Astrocyte (in vitro differentiated cells and primary cell): ENCODE results near the gene TICAM2. TPM values are rescaled to one million over a fixed set of nuclear protein-coding genes. Genes with fewer than 3 reads are reported as not detected.
A peak's percentile ranks its signal among the peaks of the same experiment; 100 is the strongest.

Source experiments
- DNase-seq: peaks from one replicate; pipeline ENCODE4 v3.0.0-alpha.2; 2010; ENCODE audit warnings: low read depth
- FAIRE-seq: peaks from 2 replicates; lab custom pipeline; 2011; peaks lifted over from hg19 to GRCh38; lab: Jason Lieb, UNC
- H2AFZ ChIP-seq: 2 replicates; pipeline ENCODE4 v1.6.0; 2012; ENCODE audit warnings: low read depth, low read length, inconsistent platforms
- H3K27ac ChIP-seq: 2 replicates; pipeline ENCODE4 v1.5.1; 2011; ENCODE audit warnings: low read depth, low read length, inconsistent platforms
- H3K27me3 ChIP-seq: 2 replicates; pipeline ENCODE4 v1.6.0; 2011; ENCODE audit warnings: low read length, inconsistent platforms; ENCODE audit not compliant: insufficient read depth
- H3K36me3 ChIP-seq: 2 replicates; pipeline ENCODE4 v1.5.1; 2011; ENCODE audit warnings: low read length, inconsistent platforms; ENCODE audit not compliant: insufficient read depth
- H3K4me1 ChIP-seq: 2 replicates; pipeline ENCODE4 v1.5.1; 2011; ENCODE audit warnings: low read length, inconsistent platforms; ENCODE audit not compliant: insufficient read depth
- H3K4me2 ChIP-seq: 2 replicates; pipeline ENCODE4 v1.6.0; 2012; ENCODE audit warnings: low read length, inconsistent platforms
- H3K4me3 ChIP-seq: 2 replicates; pipeline ENCODE4 v1.5.1; 2011; ENCODE audit warnings: low read depth, mild to moderate bottlenecking, low read length, inconsistent platforms; ENCODE audit not compliant: insufficient read depth
- H3K79me2 ChIP-seq: 2 replicates; pipeline ENCODE4 v1.6.0; 2012; ENCODE audit warnings: mild to moderate bottlenecking, low read length, inconsistent platforms; ENCODE audit not compliant: insufficient read depth
- H3K9ac ChIP-seq: 2 replicates; pipeline ENCODE4 v1.6.0; 2012; ENCODE audit warnings: mild to moderate bottlenecking, low read length, inconsistent platforms
- H3K9me3 ChIP-seq: 2 replicates; pipeline ENCODE4 v1.5.1; 2012; ENCODE audit warnings: low read depth, mild to moderate bottlenecking, low read length, inconsistent platforms; ENCODE audit not compliant: insufficient read depth
- H4K20me1 ChIP-seq: 2 replicates; pipeline ENCODE4 v1.6.0; 2012; ENCODE audit warnings: low read length, inconsistent platforms; ENCODE audit not compliant: insufficient read depth
- H3K27ac Mint-ChIP-seq: one replicate; pipeline ENCODE4 v1.8.0; 2021; ENCODE audit warnings: mild to moderate bottlenecking, mixed read lengths; ENCODE audit not compliant: unreplicated experiment
- H3K27me3 Mint-ChIP-seq: one replicate; pipeline ENCODE4 v1.8.0; 2021; ENCODE audit warnings: low read depth, mixed read lengths; ENCODE audit not compliant: unreplicated experiment
- H3K36me3 Mint-ChIP-seq: one replicate; pipeline ENCODE4 v1.8.0; 2021; ENCODE audit warnings: low read depth, mixed read lengths; ENCODE audit not compliant: unreplicated experiment
- H3K4me1 Mint-ChIP-seq: one replicate; pipeline ENCODE4 v1.8.0; 2021; ENCODE audit warnings: low read depth, mixed read lengths; ENCODE audit not compliant: unreplicated experiment
- H3K4me3 Mint-ChIP-seq: one replicate; pipeline ENCODE4 v1.8.0; 2021; ENCODE audit warnings: mild to moderate bottlenecking, moderate library complexity, mixed read lengths; ENCODE audit not compliant: unreplicated experiment
- H3K9me3 Mint-ChIP-seq: one replicate; pipeline ENCODE4 v1.8.0; 2021; ENCODE audit warnings: mild to moderate bottlenecking, mixed read lengths; ENCODE audit not compliant: unreplicated experiment
- EZH2 ChIP-seq: IDR thresholded peaks from 2 replicates; pipeline ENCODE4 v1.6.1; 2012; ENCODE audit warnings: mild to moderate bottlenecking, low read length, inconsistent platforms; ENCODE audit not compliant: insufficient read depth
- total RNA-seq: library from RNA; stranded (reverse); gene quantifications from 2 replicates; pipeline ENCODE4 v1.2.1, GENCODE V29; 2021
- TF ChIP-seq, protein P1 (sequence below): IDR thresholded peaks from 2 replicates; pipeline ENCODE4 v1.5.1; 2011; ENCODE audit warnings: low read depth, mild to moderate bottlenecking, inconsistent platforms, low read length, moderate library complexity; ENCODE audit not compliant: insufficient read depth

TICAM2 gene
- total RNA-seq, 1 donor from 2014 or later = 6.8 TPM

DNA sequence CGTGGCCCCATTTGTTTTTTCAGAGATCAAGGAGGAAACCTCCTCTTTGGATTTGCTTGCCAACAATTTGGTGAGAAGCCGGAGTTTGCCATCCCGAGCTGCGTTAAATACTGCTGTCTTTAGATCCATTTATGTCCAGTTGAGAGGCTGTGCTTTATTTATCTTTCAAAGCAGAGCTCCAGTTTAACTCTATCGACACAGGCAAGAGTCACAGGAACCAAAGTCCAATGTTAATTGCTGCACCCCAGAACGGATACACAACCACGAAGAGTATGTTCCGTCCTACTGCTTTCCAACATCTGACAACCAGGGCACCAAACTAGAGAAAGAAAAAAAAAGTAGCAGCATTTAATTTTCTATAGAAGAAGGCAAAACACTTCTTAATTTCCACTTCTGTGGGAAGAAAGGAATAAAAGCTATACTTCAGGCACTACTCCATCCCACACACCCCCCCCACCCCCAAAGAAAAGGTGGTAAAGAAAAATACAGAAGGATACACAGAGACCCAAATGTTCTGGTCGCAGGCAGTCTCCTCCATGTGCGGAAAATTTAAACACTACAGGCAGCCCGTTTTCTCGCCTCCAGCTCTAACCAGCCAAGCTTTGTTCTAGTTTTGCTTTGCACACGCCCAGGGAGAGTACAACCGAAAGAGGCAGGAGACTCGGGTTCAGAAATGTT lies 58.8 kb downstream of the TICAM2 start:
- peak overlapping the region; percentile 92 for H3K27ac ChIP-seq
- peaks cover 57% of the 10 kb centered on the region for H3K79me2 ChIP-seq
- H3K4me3 Mint-ChIP-seq = peak overlapping the region; percentile 98
- peak overlapping the region; percentile 89 for H3K4me3 ChIP-seq
- H3K27me3 Mint-ChIP-seq = no peaks in the 10 kb centered on the region
- peaks cover 8% of the 10 kb centered on the region for H3K36me3 Mint-ChIP-seq
- peak overlapping the region; percentile 99 for H3K4me2 ChIP-seq
- peaks cover 11% of the 10 kb centered on the region for H3K4me1 ChIP-seq
- peaks cover 4% of the 10 kb centered on the region for H3K9me3 ChIP-seq
- H3K9me3 Mint-ChIP-seq = peaks cover 5% of the 10 kb centered on the region
- FAIRE-seq (no peak), DNase-seq (no peak)
- peaks cover 11% of the 10 kb centered on the region for H3K4me1 Mint-ChIP-seq
- H3K36me3 ChIP-seq = peaks cover 19% of the 10 kb centered on the region
- TF ChIP-seq, protein P1, sequence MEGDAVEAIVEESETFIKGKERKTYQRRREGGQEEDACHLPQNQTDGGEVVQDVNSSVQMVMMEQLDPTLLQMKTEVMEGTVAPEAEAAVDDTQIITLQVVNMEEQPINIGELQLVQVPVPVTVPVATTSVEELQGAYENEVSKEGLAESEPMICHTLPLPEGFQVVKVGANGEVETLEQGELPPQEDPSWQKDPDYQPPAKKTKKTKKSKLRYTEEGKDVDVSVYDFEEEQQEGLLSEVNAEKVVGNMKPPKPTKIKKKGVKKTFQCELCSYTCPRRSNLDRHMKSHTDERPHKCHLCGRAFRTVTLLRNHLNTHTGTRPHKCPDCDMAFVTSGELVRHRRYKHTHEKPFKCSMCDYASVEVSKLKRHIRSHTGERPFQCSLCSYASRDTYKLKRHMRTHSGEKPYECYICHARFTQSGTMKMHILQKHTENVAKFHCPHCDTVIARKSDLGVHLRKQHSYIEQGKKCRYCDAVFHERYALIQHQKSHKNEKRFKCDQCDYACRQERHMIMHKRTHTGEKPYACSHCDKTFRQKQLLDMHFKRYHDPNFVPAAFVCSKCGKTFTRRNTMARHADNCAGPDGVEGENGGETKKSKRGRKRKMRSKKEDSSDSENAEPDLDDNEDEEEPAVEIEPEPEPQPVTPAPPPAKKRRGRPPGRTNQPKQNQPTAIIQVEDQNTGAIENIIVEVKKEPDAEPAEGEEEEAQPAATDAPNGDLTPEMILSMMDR = no peak
- no peak for TF ChIP-seq EZH2
- H4K20me1 ChIP-seq = peaks cover 54% of the 10 kb centered on the region
- H2AFZ ChIP-seq = no peak overlapping the region
- H3K9ac ChIP-seq = peak overlapping the region; percentile 95
- H3K27me3 ChIP-seq = no peaks in the 10 kb centered on the region
- peak overlapping the region; percentile 93 for H3K27ac Mint-ChIP-seq

DNA sequence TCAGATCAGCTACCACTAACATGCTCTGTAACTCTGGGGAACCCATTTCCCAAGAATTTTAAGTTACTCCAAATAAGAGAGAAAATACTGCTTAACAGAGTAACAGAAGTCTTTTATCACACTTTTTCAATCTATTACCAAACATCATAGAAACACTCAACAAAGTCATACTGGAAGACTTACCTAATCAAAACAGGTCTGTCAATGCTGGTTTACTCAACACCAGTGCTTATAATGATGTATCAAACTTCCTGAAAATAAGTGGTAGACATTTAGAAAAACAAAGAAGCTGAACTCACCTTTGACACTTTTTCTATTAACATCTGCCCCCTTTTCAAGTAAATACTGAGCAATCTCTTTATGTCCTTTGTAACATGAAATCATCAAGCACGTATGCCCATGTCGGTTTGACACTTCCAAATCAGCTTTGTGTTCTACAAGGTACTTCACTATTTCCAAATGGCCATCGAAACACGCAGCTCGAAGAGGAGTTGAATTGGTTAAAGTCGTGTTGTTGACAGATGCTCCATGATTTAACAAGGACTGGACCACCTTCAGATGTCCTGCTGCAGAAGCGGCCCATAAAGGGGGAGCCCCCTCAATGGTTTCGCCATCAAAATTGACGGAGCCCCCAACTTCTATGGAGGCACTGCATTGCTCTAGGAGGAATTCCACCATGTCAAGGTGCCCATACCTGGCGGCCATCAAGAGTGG lies 59.5 kb downstream of the TICAM2 start:
- Histone ChIP-seq H3K27me3 (no peaks in the 10 kb centered on the region), H3K4me1 (peaks cover 11% of the 10 kb centered on the region), H3K79me2 (peaks cover 64% of the 10 kb centered on the region), H3K9me3 (peaks cover 4% of the 10 kb centered on the region), H3K27ac (peak overlapping the region; percentile 92), H3K4me3 (peak overlapping the region; percentile 89), H3K4me2 (peak overlapping the region; percentile 99), H3K36me3 (peaks cover 25% of the 10 kb centered on the region), H2AFZ (no peak overlapping the region), H4K20me1 (peaks cover 61% of the 10 kb centered on the region), H3K9ac (peak overlapping the region; percentile 95)
- Mint-ChIP-seq H3K4me3 (peak overlapping the region; percentile 98), H3K27ac (peak overlapping the region; percentile 93), H3K4me1 (peaks cover 11% of the 10 kb centered on the region), H3K27me3 (no peaks in the 10 kb centered on the region), H3K36me3 (peaks cover 14% of the 10 kb centered on the region), H3K9me3 (peaks cover 5% of the 10 kb centered on the region)
- TF ChIP-seq, protein P1 = no peak
- TF ChIP-seq EZH2 = no peak
- FAIRE-seq (no peak), DNase-seq (no peak)

DNA sequence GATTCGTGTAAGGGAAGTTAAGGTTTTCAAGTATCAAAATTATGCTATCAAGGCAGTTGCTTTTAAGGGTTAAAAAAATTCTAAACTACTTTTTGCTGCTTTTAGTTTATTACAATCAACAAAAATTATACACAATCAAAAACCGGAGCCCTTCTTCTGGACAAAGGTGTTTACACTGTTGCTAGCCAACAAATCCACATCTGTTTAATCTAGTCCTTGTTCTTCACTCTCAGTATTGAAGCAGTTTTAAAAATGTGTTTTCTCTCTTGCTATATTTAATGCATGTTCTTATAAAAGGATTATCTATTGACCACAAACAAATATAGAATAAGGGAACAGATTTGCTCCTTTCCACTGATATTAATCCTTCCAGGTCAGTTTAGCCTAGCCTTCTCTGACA lies 60.2 kb downstream of the TICAM2 start:
- H3K9me3 Mint-ChIP-seq = peaks cover 5% of the 10 kb centered on the region
- H3K4me1 Mint-ChIP-seq = peaks cover 15% of the 10 kb centered on the region
- Histone ChIP-seq H2AFZ (no peak overlapping the region), H3K79me2 (peaks cover 72% of the 10 kb centered on the region), H3K9me3 (peaks cover 4% of the 10 kb centered on the region), H3K9ac (peak overlapping the region; percentile 95), H3K27ac (peak overlapping the region; percentile 92), H3K4me1 (peaks cover 11% of the 10 kb centered on the region), H3K36me3 (peaks cover 29% of the 10 kb centered on the region), H3K4me3 (peak overlapping the region; percentile 89), H4K20me1 (peaks cover 69% of the 10 kb centered on the region), H3K4me2 (peak overlapping the region; percentile 99), H3K27me3 (no peaks in the 10 kb centered on the region)
- FAIRE-seq = peak; percentile 26
- H3K4me3 Mint-ChIP-seq = peak overlapping the region; percentile 98
- H3K27me3 Mint-ChIP-seq = no peaks in the 10 kb centered on the region
- no peak for DNase-seq
- no peak for TF ChIP-seq EZH2
- TF ChIP-seq, protein P1 = no peak
- H3K36me3 Mint-ChIP-seq = peaks cover 16% of the 10 kb centered on the region
- H3K27ac Mint-ChIP-seq = peak overlapping the region; percentile 88
